RWPE2 (cell line): ENCODE measurements around the gene EFNA3.

Experiments used
- ATAC-seq: fragments of 200-7000 bp; cut with Tn5 transposase; 3 replicates; pipeline ENCODE4 v1.9.1; 2021; ENCODE audit warnings: low read depth
- DNase-seq: peaks from one replicate; pipeline ENCODE4 v3.0.0-alpha.2; 2020; ENCODE audit warnings: low spot score
- H3K27ac ChIP-seq: fragments of 450-650 bp; 2 replicates; pipeline ENCODE4 v1.5.1; 2017; ENCODE audit warnings: mild to moderate bottlenecking; ENCODE audit not compliant: poor library complexity, severe bottlenecking
- H3K27me3 ChIP-seq: fragments of 250-450 bp; sonication (Bioruptor Pico); 2 replicates; pipeline ENCODE4 v1.5.1; 2021; ENCODE audit warnings: mild to moderate bottlenecking, moderate library complexity; ENCODE audit not compliant: insufficient read depth, poor library complexity, severe bottlenecking
- H3K36me3 ChIP-seq: fragments of 250-450 bp; sonication (Bioruptor Pico); 2 replicates; pipeline ENCODE4 v1.5.1; 2020; ENCODE audit warnings: low read depth, mild to moderate bottlenecking, moderate library complexity
- H3K4me1 ChIP-seq: fragments of 250-450 bp; sonication (Bioruptor Pico); 2 replicates; pipeline ENCODE4 v1.5.1; 2021; ENCODE audit warnings: mild to moderate bottlenecking, moderate library complexity; ENCODE audit not compliant: insufficient read depth, poor library complexity, severe bottlenecking
- H3K4me3 ChIP-seq: fragments of 250-450 bp; sonication (Bioruptor Pico); 2 replicates; pipeline ENCODE4 v1.5.1; 2021; ENCODE audit warnings: mild to moderate bottlenecking, moderate library complexity; ENCODE audit not compliant: severe bottlenecking
- H3K9me3 ChIP-seq: fragments of 250-450 bp; sonication (Bioruptor Pico); 2 replicates; pipeline ENCODE4 v1.5.1; 2021; ENCODE audit warnings: mild to moderate bottlenecking, moderate library complexity; ENCODE audit not compliant: severe bottlenecking
- CTCF ChIP-seq: fragments of 450-650 bp; IDR thresholded peaks from one replicate; pipeline ENCODE4 v1.5.1; 2017; ENCODE audit warnings: mild to moderate bottlenecking, moderate library complexity; ENCODE audit not compliant: poor library complexity, severe bottlenecking

The EFNA3 gene

DNA sequence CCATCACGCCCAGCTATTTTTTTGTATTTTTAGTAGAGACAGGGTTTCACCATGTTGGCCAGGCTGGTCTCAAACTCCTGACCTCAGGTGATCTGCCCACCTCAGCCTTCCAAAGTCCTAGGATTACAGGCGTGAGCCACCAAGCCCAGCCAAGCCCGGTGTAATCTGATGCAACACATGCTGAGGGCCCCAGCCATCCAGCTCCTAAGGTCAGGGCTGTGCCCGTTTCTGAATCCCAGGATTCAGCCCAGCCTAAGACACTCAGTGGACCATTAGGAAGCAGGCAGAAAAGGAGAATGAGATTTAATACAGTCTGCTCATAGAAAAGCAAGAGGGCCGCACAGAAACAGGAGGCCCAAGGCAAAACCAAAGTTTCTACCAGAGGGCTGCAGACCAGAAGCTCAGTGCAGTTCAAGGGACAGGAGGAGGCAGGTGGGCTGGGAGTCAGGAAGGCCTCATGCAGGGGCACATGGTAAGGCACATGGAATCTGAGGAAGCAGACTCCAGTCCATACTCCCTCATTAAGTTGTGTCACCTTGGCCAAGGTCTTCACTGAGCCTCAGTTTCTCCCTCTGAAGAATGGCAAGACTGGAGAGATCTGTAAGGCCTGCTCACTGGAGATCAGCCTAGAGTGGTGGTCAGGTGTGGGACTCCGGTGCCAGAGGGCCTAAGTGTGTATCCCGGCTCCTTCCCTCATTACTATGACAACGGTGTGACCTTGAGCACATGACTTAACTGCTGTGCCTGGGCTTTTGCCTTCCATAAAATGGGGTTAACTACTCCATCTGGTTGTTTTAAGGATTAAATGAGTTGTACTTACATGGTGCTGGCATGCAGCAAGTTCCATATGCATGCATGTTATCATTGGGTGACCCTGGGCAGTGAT lies 29.9 kb upstream of the EFNA3 start:
- Histone ChIP-seq H3K4me1 (peaks cover 22% of the 10 kb centered on the region), H3K36me3 (peaks cover 9% of the 10 kb centered on the region), H3K27ac (peak overlapping the region; percentile 89), H3K4me3 (no peak overlapping the region), H3K9me3 (no peaks in the 10 kb centered on the region), H3K27me3 (no peaks in the 10 kb centered on the region)
- no peak for ATAC-seq
- DNase-seq, result no peak
- TF ChIP-seq CTCF, result no peak

GRCh38 chr1:155049651-155050559 lies 28.7 kb upstream of the EFNA3 start:
- peak overlapping the region; percentile 89 for H3K27ac ChIP-seq
- H3K4me3 ChIP-seq, result peak overlapping the region; percentile 94
- no peaks in the 10 kb centered on the region for H3K27me3 ChIP-seq
- H3K36me3 ChIP-seq, result peaks cover 21% of the 10 kb centered on the region
- no peak for TF ChIP-seq CTCF
- no peaks in the 10 kb centered on the region for H3K9me3 ChIP-seq
- no peak for DNase-seq
- peaks cover 22% of the 10 kb centered on the region for H3K4me1 ChIP-seq
- ATAC-seq, result no peak; the same call in 2 of the 3 replicates

DNA sequence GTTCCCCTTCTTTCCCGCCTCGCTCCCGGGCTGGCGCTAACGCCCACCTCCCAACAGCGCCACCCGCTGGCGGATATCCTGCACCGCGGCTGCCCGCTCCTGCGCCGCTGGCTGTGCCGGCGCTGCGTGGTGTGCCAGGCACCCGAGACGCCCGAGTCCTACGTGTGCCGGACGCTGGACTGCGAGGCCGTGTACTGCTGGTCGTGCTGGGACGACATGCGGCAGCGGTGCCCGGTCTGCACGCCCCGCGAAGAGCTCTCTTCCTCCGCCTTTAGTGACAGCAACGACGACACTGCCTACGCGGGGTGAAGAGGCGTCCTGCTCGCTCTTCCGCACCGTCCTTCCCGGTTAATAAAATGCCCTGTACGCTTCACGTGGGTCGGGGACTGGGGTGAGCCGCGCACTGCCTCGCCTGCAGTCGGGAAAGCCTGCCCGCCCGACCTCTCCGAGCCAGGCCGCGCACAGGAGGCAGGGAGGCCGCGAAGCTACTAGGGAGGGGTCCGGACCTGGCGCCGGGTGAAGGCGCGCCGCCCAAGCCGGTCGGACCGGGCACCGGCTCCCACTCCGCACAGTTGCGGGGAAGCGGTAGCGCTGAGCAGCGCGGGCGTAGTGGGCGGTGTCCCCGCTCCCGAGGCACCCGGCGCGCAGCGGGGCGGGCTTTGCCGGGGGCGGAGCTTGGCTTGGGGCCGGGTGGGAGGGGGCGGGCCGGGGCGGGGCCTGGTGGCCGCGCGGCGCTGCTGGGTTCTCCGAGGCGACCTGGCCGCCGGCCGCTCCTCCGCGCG lies 27.9 kb upstream of the EFNA3 start, which contains the start of gene ADAM15:
TSS of gene ADAM15 (plus strand) at position 757 of the 782 bp plus-strand sequence. CDS start 71 bp downstream, outside the sequence.
- Histone ChIP-seq H3K36me3 (peaks cover 29% of the 10 kb centered on the region), H3K4me3 (peak within 1 kb of the TSS; percentile 94), H3K4me1 (peaks cover 14% of the 10 kb centered on the region), H3K9me3 (no peaks in the 10 kb centered on the region), H3K27ac (peak within 1 kb of the TSS; percentile 89), H3K27me3 (no peaks in the 10 kb centered on the region)
- TF ChIP-seq CTCF, result peak; percentile 90
- peak; percentile 46 for ATAC-seq
- peak; percentile 66 for DNase-seq

- Histone ChIP-seq H3K4me3 (peak overlapping the region; percentile 94), H3K9me3 (no peaks in the 10 kb centered on the region), H3K27ac (peak overlapping the region; percentile 89), H3K36me3 (peaks cover 36% of the 10 kb centered on the region), H3K27me3 (no peaks in the 10 kb centered on the region), H3K4me1 (peaks cover 14% of the 10 kb centered on the region)
- ATAC-seq, result peak; percentile 1; the same call in 2 of the 3 replicates
- no peak for TF ChIP-seq CTCF
- no peak for DNase-seq
Observed at GRCh38 chr1:155051342-155051776, 27.3 kb upstream of the EFNA3 start.
